Caco-2 (cell line): ENCODE results near the gene TACC2. TPM values are rescaled to one million over a fixed set of nuclear protein-coding genes. Genes with fewer than 3 reads are reported as not detected.

Experiments used
- BruUV-seq: library from RNA; stranded (reverse); fragments of 400-500 nt; replicated peaks from 2 replicates; lab custom pipeline; 2021; lab: Mats Ljungman, UMichigan
- CTCF ChIA-PET: fragments of 300-600 bp; sonication (Branson Sonifier 250); formaldehyde crosslinking; loops from one replicate; lab custom pipeline; 2022; ENCODE audit warnings: antibody characterized with exemption; lab: Charles Lee
- POLR2A ChIA-PET: fragments of 300-600 bp; sonication (Branson Sonifier 250); formaldehyde crosslinking; loops from one replicate; lab custom pipeline; 2022; ENCODE audit warnings: antibody characterized with exemption; lab: Charles Lee
- DNase-seq, 2 experiments: peaks; one replicate each; pipeline versions ENCODE4 v3.0.0 to v3.0.0-alpha.2; 2020 to 2022
- H3K27me3 ChIP-seq: replicated peaks from 2 replicates; pipeline ENCODE4 v1.6.0; 2011; ENCODE audit warnings: low read length; ENCODE audit not compliant: control insufficient read depth, insufficient read depth
- H3K36me3 ChIP-seq: 2 replicates; pipeline ENCODE4 v1.5.1; 2011; ENCODE audit warnings: low read length; ENCODE audit not compliant: control insufficient read depth, insufficient read depth
- H3K4me1 ChIP-seq: fragments of 250-450 bp; sonication (Bioruptor Pico); 2 replicates; pipeline ENCODE4 v1.5.1; 2020; ENCODE audit warnings: mild to moderate bottlenecking
- H3K4me3 ChIP-seq: 2 replicates; pipeline ENCODE4 v1.5.1; 2011; ENCODE audit warnings: low read depth, mild to moderate bottlenecking, control low read depth, low read length
- H3K9me3 ChIP-seq: fragments of 250-450 bp; sonication (Bioruptor Pico); 2 replicates; pipeline ENCODE4 v1.5.1; 2020; ENCODE audit warnings: mild to moderate bottlenecking, moderate library complexity
- H3K27ac Mint-ChIP-seq: one replicate; pipeline ENCODE4 v1.8.0; 2022; ENCODE audit warnings: mixed read lengths; ENCODE audit not compliant: unreplicated experiment
- H3K27me3 Mint-ChIP-seq: one replicate; pipeline ENCODE4 v1.8.0; 2022; ENCODE audit warnings: mixed read lengths; ENCODE audit not compliant: insufficient read depth, unreplicated experiment
- H3K36me3 Mint-ChIP-seq: one replicate; pipeline ENCODE4 v1.8.0; 2022; ENCODE audit warnings: mild to moderate bottlenecking, mixed read lengths; ENCODE audit not compliant: insufficient read depth, unreplicated experiment
- H3K4me1 Mint-ChIP-seq: one replicate; pipeline ENCODE4 v1.8.0; 2022; ENCODE audit warnings: low read depth, mixed read lengths; ENCODE audit not compliant: unreplicated experiment
- H3K4me3 Mint-ChIP-seq: one replicate; pipeline ENCODE4 v1.8.0; 2022; ENCODE audit warnings: mild to moderate bottlenecking, moderate library complexity, mixed read lengths; ENCODE audit not compliant: unreplicated experiment
- H3K9me3 Mint-ChIP-seq: one replicate; pipeline ENCODE4 v1.8.0; 2022; ENCODE audit warnings: mixed read lengths; ENCODE audit not compliant: unreplicated experiment
- intact Hi-C: fragments of 100-400 bp; cut with micrococcal nuclease; formaldehyde crosslinking; loops from one replicate; pipeline ENCODE4 v1.10.0; 2022; ENCODE audit not compliant: unreplicated experiment
- total RNA-seq: library from RNA; stranded (reverse); gene quantifications from 2 replicates; pipeline ENCODE4 v1.2.3, GENCODE V29; 2022
- TF ChIP-seq, protein P1 (sequence below), 2 experiments: fragments of 200-600 bp in 1 of 2; IDR thresholded peaks; 1 replicate in 1 of 2; 2 replicates in 1 of 2; pipeline versions ENCODE4 v1.5.1 to v1.8.0; 2011 to 2022; ENCODE audit warnings: antibody characterized with exemption in 1 of 2, control low read depth in 1 of 2, inconsistent platforms in 1 of 2, low read depth in 1 of 2, low read length in 1 of 2, mild to moderate bottlenecking in 1 of 2, moderate library complexity in 1 of 2; ENCODE audit not compliant: insufficient read depth in 1 of 2, severe bottlenecking in 1 of 2, unreplicated experiment in 1 of 2

Gene TACC2
- total RNA-seq, 1 experiment from 2014 or later: 117 TPM

- no peak for DNase-seq
- no peak overlapping the region for H3K4me3 ChIP-seq
These were observed 127.4 kb downstream of the TACC2 start for GRCh38 chr10:122116331-122116730.

DNA sequence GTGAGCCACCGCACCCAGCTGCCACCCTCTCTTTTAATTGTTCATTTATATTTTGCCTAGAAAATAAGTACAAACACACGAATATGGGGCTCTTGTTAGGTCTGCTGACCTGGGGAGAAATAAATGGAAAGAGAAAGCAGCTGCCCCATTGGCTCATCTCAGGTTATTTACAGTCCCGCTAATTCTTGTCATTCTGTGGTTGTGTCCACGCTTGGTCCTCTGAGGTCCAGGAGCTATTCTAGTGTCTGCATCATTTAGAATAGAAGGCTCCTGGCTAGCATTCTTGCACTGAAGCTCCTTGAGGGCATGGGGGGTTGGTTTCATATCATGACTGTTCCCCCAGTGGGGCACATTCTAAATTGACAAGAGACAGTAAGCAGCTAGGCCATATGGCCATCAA, 128.5 kb downstream of the TACC2 start:
- BruUV-seq: no TSS peak
- H3K27ac Mint-ChIP-seq: no peak overlapping the region
- TF ChIP-seq, protein P1, sequence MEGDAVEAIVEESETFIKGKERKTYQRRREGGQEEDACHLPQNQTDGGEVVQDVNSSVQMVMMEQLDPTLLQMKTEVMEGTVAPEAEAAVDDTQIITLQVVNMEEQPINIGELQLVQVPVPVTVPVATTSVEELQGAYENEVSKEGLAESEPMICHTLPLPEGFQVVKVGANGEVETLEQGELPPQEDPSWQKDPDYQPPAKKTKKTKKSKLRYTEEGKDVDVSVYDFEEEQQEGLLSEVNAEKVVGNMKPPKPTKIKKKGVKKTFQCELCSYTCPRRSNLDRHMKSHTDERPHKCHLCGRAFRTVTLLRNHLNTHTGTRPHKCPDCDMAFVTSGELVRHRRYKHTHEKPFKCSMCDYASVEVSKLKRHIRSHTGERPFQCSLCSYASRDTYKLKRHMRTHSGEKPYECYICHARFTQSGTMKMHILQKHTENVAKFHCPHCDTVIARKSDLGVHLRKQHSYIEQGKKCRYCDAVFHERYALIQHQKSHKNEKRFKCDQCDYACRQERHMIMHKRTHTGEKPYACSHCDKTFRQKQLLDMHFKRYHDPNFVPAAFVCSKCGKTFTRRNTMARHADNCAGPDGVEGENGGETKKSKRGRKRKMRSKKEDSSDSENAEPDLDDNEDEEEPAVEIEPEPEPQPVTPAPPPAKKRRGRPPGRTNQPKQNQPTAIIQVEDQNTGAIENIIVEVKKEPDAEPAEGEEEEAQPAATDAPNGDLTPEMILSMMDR (IDR thresholded peaks at IDR 0.05; ENCODE audit: insufficient read depth in 1 of 2, low read depth in 1 of 2, low read length in 1 of 2, severe bottlenecking in 1 of 2, unreplicated experiment in 1 of 2): no peak
- H3K36me3 ChIP-seq: peaks cover 1% of the 10 kb centered on the region
- no peaks in the 10 kb centered on the region for H3K9me3 ChIP-seq
- H3K4me3 Mint-ChIP-seq: no peak overlapping the region
- H3K27me3 Mint-ChIP-seq: no peaks in the 10 kb centered on the region
- H3K4me3 ChIP-seq: no peak overlapping the region
- no peaks in the 10 kb centered on the region for H3K9me3 Mint-ChIP-seq
- H3K4me1 Mint-ChIP-seq: peaks cover 16% of the 10 kb centered on the region
- no peaks in the 10 kb centered on the region for H3K27me3 ChIP-seq
- intact Hi-C loops: no loop called here
- CTCF ChIA-PET: no interaction called here
- DNase-seq: no peak
- peaks cover 7% of the 10 kb centered on the region; the same call in 1 of the 2 replicates for H3K4me1 ChIP-seq
- H3K36me3 Mint-ChIP-seq: peaks cover 56% of the 10 kb centered on the region
- POLR2A ChIA-PET: no interaction called here

More at GRCh38 chr10:122116331-122116730, 127.4 kb downstream of the TACC2 start:
- peaks cover 1% of the 10 kb centered on the region; the same call in 1 of the 2 replicates for H3K36me3 ChIP-seq
- no TSS peak for BruUV-seq
- H3K4me1 ChIP-seq: peaks cover 14% of the 10 kb centered on the region
- no peak overlapping the region for H3K4me3 Mint-ChIP-seq
- POLR2A ChIA-PET: no interaction called here
- no peaks in the 10 kb centered on the region for H3K27me3 Mint-ChIP-seq
- intact Hi-C loops: no loop called here
- H3K27me3 ChIP-seq: no peaks in the 10 kb centered on the region
- TF ChIP-seq, protein P1 (IDR thresholded peaks at IDR 0.05; ENCODE audit: insufficient read depth in 1 of 2, low read depth in 1 of 2, low read length in 1 of 2, severe bottlenecking in 1 of 2, unreplicated experiment in 1 of 2): no peak
- H3K9me3 Mint-ChIP-seq: no peaks in the 10 kb centered on the region
- no peaks in the 10 kb centered on the region for H3K9me3 ChIP-seq
- peaks cover 16% of the 10 kb centered on the region for H3K4me1 Mint-ChIP-seq
- CTCF ChIA-PET: interaction anchor here (0.5 to 0.7 kb wide), 2 partner anchors 177 to 905 kb away, joined by 3 to 5 read pairs; no protein-coding TSS in a partner anchor
- H3K36me3 Mint-ChIP-seq: peaks cover 59% of the 10 kb centered on the region
- no peak overlapping the region for H3K27ac Mint-ChIP-seq

- Mint-ChIP-seq H3K9me3 (no peaks in the 10 kb centered on the region), H3K4me3 (no peak overlapping the region), H3K27ac (no peak overlapping the region), H3K36me3 (peaks cover 47% of the 10 kb centered on the region), H3K27me3 (no peaks in the 10 kb centered on the region), H3K4me1 (peaks cover 5% of the 10 kb centered on the region)
- CTCF ChIA-PET: no interaction called here
- no TSS peak for BruUV-seq
- Histone ChIP-seq H3K9me3 (no peaks in the 10 kb centered on the region), H3K4me1 (no peaks in the 10 kb centered on the region), H3K4me3 (no peak overlapping the region), H3K36me3 (peaks cover 1% of the 10 kb centered on the region), H3K27me3 (no peaks in the 10 kb centered on the region)
- TF ChIP-seq, protein P1 (IDR thresholded peaks at IDR 0.05; ENCODE audit: insufficient read depth in 1 of 2, low read depth in 1 of 2, low read length in 1 of 2, severe bottlenecking in 1 of 2, unreplicated experiment in 1 of 2): no peak
- POLR2A ChIA-PET: interaction anchor here (1.6 kb wide), 1 partner anchor 100 kb away, joined by 3 read pairs; no protein-coding TSS in a partner anchor
- intact Hi-C loops: no loop called here
- DNase-seq: no peak
These were observed 131.2 kb downstream of the TACC2 start for GRCh38 chr10:122120008-122120744.
